Memory B cell (primary cell): ENCODE measurements around the gene LETM1.

Source experiments
- ATAC-seq: fragments of 150-1000 bp; cut with Tn5 transposase; 2 replicates; pipeline ENCODE4 v1.10.0; 2021; ENCODE audit warnings: low read depth, mild to moderate bottlenecking, moderate library complexity
- DNase-seq, 2 donors: peaks; one replicate each; pipeline ENCODE4 v3.0.0; 2022; ENCODE audit warnings: low spot score in 2 of 2
- H3K27ac Mint-ChIP-seq: one replicate; pipeline ENCODE4 v1.8.0; 2022; ENCODE audit warnings: mild to moderate bottlenecking, moderate library complexity, mixed read lengths
- H3K27me3 Mint-ChIP-seq: one replicate; pipeline ENCODE4 v1.8.0; 2022; ENCODE audit warnings: mixed read lengths
- H3K36me3 Mint-ChIP-seq: one replicate; pipeline ENCODE4 v1.8.0; 2022; ENCODE audit warnings: mild to moderate bottlenecking, mixed read lengths
- H3K4me1 Mint-ChIP-seq: one replicate; pipeline ENCODE4 v1.8.0; 2022; ENCODE audit warnings: mixed read lengths
- H3K4me3 Mint-ChIP-seq: one replicate; pipeline ENCODE4 v1.8.0; 2022; ENCODE audit warnings: mild to moderate bottlenecking, moderate library complexity, mixed read lengths
- H3K9me3 Mint-ChIP-seq: one replicate; pipeline ENCODE4 v1.8.0; 2022; ENCODE audit warnings: mixed read lengths

LETM1 gene

GRCh38 chr4:1766106-1767060 is 89.6 kb downstream of the LETM1 start:
- Mint-ChIP-seq H3K36me3 (no peaks in the 10 kb centered on the region), H3K4me3 (no peak overlapping the region), H3K9me3 (no peaks in the 10 kb centered on the region), H3K27me3 (peaks cover 10% of the 10 kb centered on the region), H3K27ac (no peak overlapping the region), H3K4me1 (peaks cover 9% of the 10 kb centered on the region)
- DNase-seq: no peak
- no peak for ATAC-seq

- H3K4me1 Mint-ChIP-seq: peaks cover 9% of the 10 kb centered on the region
- H3K9me3 Mint-ChIP-seq: no peaks in the 10 kb centered on the region
- ATAC-seq (no peak), DNase-seq (no peak)
- H3K36me3 Mint-ChIP-seq: no peaks in the 10 kb centered on the region
- peaks cover 10% of the 10 kb centered on the region for H3K27me3 Mint-ChIP-seq
- peak overlapping the region; percentile 55 for H3K4me3 Mint-ChIP-seq
- H3K27ac Mint-ChIP-seq: no peak overlapping the region
These were observed 90.4 kb downstream of the LETM1 start for GRCh38 chr4:1765409-1766072.

GRCh38 chr4:1764670-1765069 is 91.3 kb downstream of the LETM1 start:
- H3K27ac Mint-ChIP-seq: no peak overlapping the region
- H3K4me1 Mint-ChIP-seq: peaks cover 12% of the 10 kb centered on the region
- ATAC-seq (no peak), DNase-seq (no peak)
- H3K36me3 Mint-ChIP-seq: no peaks in the 10 kb centered on the region
- no peak overlapping the region for H3K4me3 Mint-ChIP-seq
- no peaks in the 10 kb centered on the region for H3K9me3 Mint-ChIP-seq
- H3K27me3 Mint-ChIP-seq: peaks cover 14% of the 10 kb centered on the region

- Mint-ChIP-seq H3K4me3 (no peak overlapping the region), H3K4me1 (peaks cover 12% of the 10 kb centered on the region), H3K27ac (no peak overlapping the region), H3K9me3 (no peaks in the 10 kb centered on the region), H3K27me3 (peaks cover 12% of the 10 kb centered on the region), H3K36me3 (no peaks in the 10 kb centered on the region)
- ATAC-seq (peak; percentile 32), DNase-seq (no peak)
These were observed 92.3 kb downstream of the LETM1 start for GRCh38 chr4:1763550-1764080.

GRCh38 chr4:1763070-1763549 is 92.8 kb downstream of the LETM1 start:
- Mint-ChIP-seq H3K27me3 (peaks cover 10% of the 10 kb centered on the region), H3K9me3 (no peaks in the 10 kb centered on the region), H3K27ac (no peak overlapping the region), H3K36me3 (no peaks in the 10 kb centered on the region), H3K4me3 (peak overlapping the region; percentile 41), H3K4me1 (peaks cover 9% of the 10 kb centered on the region)
- DNase-seq (no peak), ATAC-seq (no peak)

- peaks cover 6% of the 10 kb centered on the region for H3K4me1 Mint-ChIP-seq
- H3K9me3 Mint-ChIP-seq: no peaks in the 10 kb centered on the region
- H3K4me3 Mint-ChIP-seq: peak overlapping the region; percentile 21
- no peak overlapping the region for H3K27ac Mint-ChIP-seq
- DNase-seq: no peak
- ATAC-seq: no peak
- H3K36me3 Mint-ChIP-seq: no peaks in the 10 kb centered on the region
- peaks cover 12% of the 10 kb centered on the region for H3K27me3 Mint-ChIP-seq
These were observed 93.5 kb downstream of the LETM1 start for GRCh38 chr4:1762264-1763010.
